Spleen (tissue), 11 donors: ENCODE results near the gene DNAAF2. TPM values are rescaled to one million over a fixed set of nuclear protein-coding genes. Genes with fewer than 3 reads are reported as not detected.
"Not testable (repeated sequence)": the region's sequence is repeated elsewhere in the genome, so short reads cannot be mapped to it uniquely, and the experiment has no call there.

Experiments used
- DNase-seq: peaks from one replicate; pipeline ENCODE4 v3.0.0-alpha.2; 2020
- H3K27ac ChIP-seq, 8 donors: fragments of 200-600 bp; sonication (generic) in 7 of 8; 1 replicate in 4 of 8; 2 replicates in 4 of 8; pipeline versions ENCODE4 v1.5.0 to v1.8.0; 2016 to 2021; ENCODE audit warnings: inconsistent platforms in 4 of 8, mild to moderate bottlenecking in 4 of 8, moderate library complexity in 1 of 8
- H3K27me3 ChIP-seq, 7 donors: fragments of 200-600 bp; sonication (generic) in 6 of 7; replicated peaks in 1 of 7; 1 replicate in 4 of 7; 2 replicates in 3 of 7; pipeline versions ENCODE4 v1.5.0 to v1.8.0; 2016 to 2021; ENCODE audit warnings: inconsistent platforms in 3 of 7, mild to moderate bottlenecking in 1 of 7
- H3K36me3 ChIP-seq, 6 donors: fragments of 200-600 bp; sonication (generic) in 5 of 6; 1 replicate in 4 of 6; 2 replicates in 2 of 6; pipeline versions ENCODE4 v1.5.0 to v1.8.0; 2016 to 2021; ENCODE audit warnings: inconsistent platforms in 2 of 6
- H3K4me1 ChIP-seq, 6 donors: fragments of 200-600 bp; sonication (generic) in 5 of 6; 1 replicate in 3 of 6; 2 replicates in 3 of 6; pipeline versions ENCODE4 v1.5.0 to v1.8.0; 2016 to 2021; ENCODE audit warnings: inconsistent platforms in 3 of 6
- H3K4me3 ChIP-seq, 8 donors: fragments of 200-600 bp; sonication (generic) in 7 of 8; 1 replicate in 4 of 8; 2 replicates in 4 of 8; pipeline versions ENCODE4 v1.5.0 to v1.8.0; 2016 to 2021; ENCODE audit warnings: inconsistent platforms in 4 of 8, mild to moderate bottlenecking in 4 of 8, moderate library complexity in 2 of 8
- H3K9me3 ChIP-seq, 8 donors: fragments of 200-600 bp; sonication (generic) in 7 of 8; 1 replicate in 4 of 8; 2 replicates in 4 of 8; pipeline versions ENCODE4 v1.5.0 to v1.8.0; 2016 to 2021; ENCODE audit warnings: inconsistent platforms in 4 of 8
- CTCF ChIP-seq, 11 experiments: fragments of 200-600 bp in 7 of 11; fragments of 450-650 bp in 4 of 11; sonication (generic) in 4 of 11; IDR thresholded peaks in 8 of 11; conservative IDR thresholded peaks in 3 of 11; 1 replicate in 7 of 11; 2 replicates in 4 of 11; pipeline versions ENCODE4 v1.4.0 to v1.8.0; 2016 to 2021; ENCODE audit warnings: antibody characterized with exemption in 11 of 11, inconsistent platforms in 4 of 11, mild to moderate bottlenecking in 1 of 11
- POLR2A ChIP-seq, 3 donors: fragments of 450-650 bp; IDR thresholded peaks; one replicate each; pipeline ENCODE4 v1.5.1; 2017; ENCODE audit warnings: antibody characterized with exemption in 3 of 3, mild to moderate bottlenecking in 1 of 3
- POLR2AphosphoS5 ChIP-seq, 3 donors: sonication (generic); formaldehyde crosslinking; IDR thresholded peaks; one replicate each; pipeline ENCODE4 v1.5.1; 2017; ENCODE audit warnings: antibody characterized with exemption in 3 of 3
- WGBS, 5 donors: extraction: QIAGEN DNeasy Blood & Tissue Kit in 3 of 5; methylation state at CpG; one replicate each; pipeline versions ENCODE4 v1.1.5 to v1.1.7; 2013 to 2018; 5-methylcytosine and 5-hydroxymethylcytosine counted together
- intact Hi-C: fragments of 100-400 bp; cut with DNase I; formaldehyde crosslinking; loops from one replicate; pipeline ENCODE4 v1.15.0; 2023; ENCODE audit warnings: low total_unique reads
- polyA plus RNA-seq, 3 donors: library from polyadenylated mRNA; stranded (reverse); fragments of 200-250 nt; gene quantifications; one replicate each; pipeline ENCODE4 v1.2.1, GENCODE V29; 2013
- total RNA-seq, 7 donors: library from RNA; depleted of rRNA in 3 of 7; stranded (reverse); fragments of >200 nt in 3 of 7; fragmentation: NEBNext Ultra II Directional in 4 of 7; extraction: Animal tissue kit (Norgen Biotek cat#: 25700) in 4 of 7; gene quantifications; one replicate each; pipeline versions ENCODE4 v1.1.0 to v1.2.1, GENCODE V29; 2016 to 2021
- donor health status: healthy with polysubstance abuse.
- donor health status: DM: no; HTN: no; CAD: no; lungs with moderate emphysema.
- donor health status: DM: no; HTN: no; CAD: no.
- donor health status: Bipolar disorder and iron deficiency.
- donor health status: healthy.
- donor health status: DM: no; HTN: no; CAD: no.
- donor health status: DM: yes; HTN: yes; CAD: no.

DNAAF2 gene
- total and polyA plus RNA-seq, 10 donors, result 3.9 to 10.1 (median 6.5) TPM

GRCh38 chr14:49673586-49673985, 38.5 kb upstream of the DNAAF2 start:
- 92 to 99% (median 96%) methylated on average over 2 of the region's 2 CpGs for WGBS, 5 donors
- intact Hi-C loops, result no loop called here

GRCh38 chr14:49670475-49670874, 35.4 kb upstream of the DNAAF2 start:
- peaks cover 0 to 9% (median 0%) of the 10 kb centered on the region in 8 donors for H3K9me3 ChIP-seq
- H3K27ac ChIP-seq, result no peak overlapping the region
- peaks cover 0 to 14% (median 0%) of the 10 kb centered on the region in 6 donors for H3K36me3 ChIP-seq
- no peak overlapping the region for H3K4me3 ChIP-seq
- TF ChIP-seq CTCF (IDR thresholded peaks at IDR 0.05 in 8 of 11, conservative IDR thresholded peaks at IDR 0.05 in 3 of 11) (no peak), POLR2AphosphoS5 (IDR thresholded peaks at IDR 0.05) (no peak), POLR2A (IDR thresholded peaks at IDR 0.05) (no peak)
- H3K27me3 ChIP-seq, result no peaks in the 10 kb centered on the region
- intact Hi-C loops, result no loop called here
- no peak for DNase-seq
- no peaks in the 10 kb centered on the region for H3K4me1 ChIP-seq

More at GRCh38 chr14:49673586-49673985, 38.5 kb upstream of the DNAAF2 start:
- TF ChIP-seq POLR2AphosphoS5 (IDR thresholded peaks at IDR 0.05) (no peak), POLR2A (IDR thresholded peaks at IDR 0.05) (no peak), CTCF (IDR thresholded peaks at IDR 0.05 in 8 of 11, conservative IDR thresholded peaks at IDR 0.05 in 3 of 11) (no peak)
- H3K36me3 ChIP-seq, result peaks cover 0 to 26% (median 0%) of the 10 kb centered on the region in 6 donors
- H3K4me3 ChIP-seq, result no peak overlapping the region
- no peaks in the 10 kb centered on the region for H3K27me3 ChIP-seq
- H3K4me1 ChIP-seq, result no peaks in the 10 kb centered on the region
- H3K27ac ChIP-seq, result no peak overlapping the region
- no peak for DNase-seq
- H3K9me3 ChIP-seq, result peaks cover 0 to 9% (median 0%) of the 10 kb centered on the region in 8 donors

GRCh38 chr14:49659526-49660455, 24.7 kb upstream of the DNAAF2 start:
- Histone ChIP-seq H3K27me3 (no peaks in the 10 kb centered on the region), H3K4me3 (no peak overlapping the region), H3K4me1 (no peaks in the 10 kb centered on the region), H3K9me3 (no peaks in the 10 kb centered on the region), H3K36me3 (no peaks in the 10 kb centered on the region), H3K27ac (no peak overlapping the region)
- DNase-seq, result no peak
- intact Hi-C loops, result no loop called here
- 81 to 95% (median 90%) methylated on average over 2 of the region's 2 CpGs for WGBS, 5 donors
- TF ChIP-seq POLR2A (IDR thresholded peaks at IDR 0.05), result no peak
- no peak for TF ChIP-seq CTCF (IDR thresholded peaks at IDR 0.05 in 8 of 11, conservative IDR thresholded peaks at IDR 0.05 in 3 of 11)
- no peak for TF ChIP-seq POLR2AphosphoS5 (IDR thresholded peaks at IDR 0.05)

DNA sequence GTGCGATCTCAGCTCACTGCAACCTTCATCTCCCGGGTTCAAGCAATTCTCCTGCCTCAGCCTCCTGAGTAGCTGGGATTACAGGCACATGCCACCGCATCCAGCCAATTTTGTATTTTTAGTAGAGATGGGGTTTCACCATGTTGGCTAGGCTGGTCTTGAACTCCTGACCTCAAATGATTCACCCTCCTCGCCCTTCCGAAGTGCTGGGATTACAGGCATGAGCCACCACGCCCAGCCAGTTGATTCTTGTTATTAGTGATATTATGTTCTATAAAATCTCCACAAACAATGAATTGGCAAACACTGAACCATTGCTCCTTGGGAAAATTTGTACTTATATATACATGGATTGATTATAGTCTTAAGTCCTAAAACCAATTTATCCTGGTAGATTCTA, 22.5 kb upstream of the DNAAF2 start:
- H3K9me3 ChIP-seq, H3K27ac ChIP-seq, intact Hi-C loops, H3K27me3 ChIP-seq, H3K4me1 ChIP-seq, DNase-seq, H3K4me3 ChIP-seq: not testable (repeated sequence)
- 88 to 96% (median 90%) methylated on average over 6 of the region's 6 CpGs for WGBS, 5 donors
- H3K36me3 ChIP-seq, result peaks cover 0 to 15% (median 0%) of the 10 kb centered on the region in 6 donors
